GM18909 (cell line): ENCODE results near the gene C20orf96.
A peak's percentile ranks its signal among the peaks of the same experiment; 100 is the strongest.
"Not testable (repeated sequence)": the region's sequence is repeated elsewhere in the genome, so short reads cannot be mapped to it uniquely, and the experiment has no call there.

ENCODE experiments used
- ATAC-seq: cut with Tn5 transposase; IDR thresholded peaks from one replicate; pipeline ENCODE4 v1.9.1; 2021; ENCODE audit warnings: mild to moderate bottlenecking; ENCODE audit not compliant: unreplicated experiment, poor library complexity

Gene C20orf96

GRCh38 chr20:286508-286907, 4.0 kb downstream of the C20orf96 start:
- ATAC-seq = no peak

GRCh38 chr20:284172-284571, 6.4 kb downstream of the C20orf96 start:
- no peak for ATAC-seq

- no peak for ATAC-seq
Measured at GRCh38 chr20:278607-279571, 11.7 kb downstream of the C20orf96 start.

- ATAC-seq = no peak
Measured at GRCh38 chr20:278181-278580, 12.4 kb downstream of the C20orf96 start.

GRCh38 chr20:277496-277781, 13.1 kb downstream of the C20orf96 start:
- no peak for ATAC-seq

- ATAC-seq = no peak
Measured at GRCh38 chr20:276620-277495, 13.7 kb downstream of the C20orf96 start.

GRCh38 chr20:275791-276190, 14.8 kb downstream of the C20orf96 start:
- no peak for ATAC-seq

GRCh38 chr20:273884-274283, 16.7 kb downstream of the C20orf96 start:
- no peak for ATAC-seq

- ATAC-seq = no peak
Measured at GRCh38 chr20:272718-273117, 17.8 kb downstream of the C20orf96 start.

- no peak for ATAC-seq
Measured at GRCh38 chr20:271528-271927, 19.0 kb downstream of the C20orf96 start.

GRCh38 chr20:271069-271468, 19.5 kb downstream of the C20orf96 start:
- no peak for ATAC-seq

- ATAC-seq = no peak
Measured at GRCh38 chr20:270517-270916, 20.0 kb downstream of the C20orf96 start.

GRCh38 chr20:266596-267562, 23.7 kb downstream of the C20orf96 start:
- ATAC-seq = peak; percentile 90

- ATAC-seq = no peak
Measured at GRCh38 chr20:263701-264100, 26.8 kb downstream of the C20orf96 start.

- ATAC-seq = no peak
Measured at GRCh38 chr20:259981-260380, 30.6 kb downstream of the C20orf96 start.

- ATAC-seq = no peak
Measured at GRCh38 chr20:258963-259362, 31.6 kb downstream of the C20orf96 start.

- ATAC-seq = no peak
Measured at GRCh38 chr20:258269-258858, 32.2 kb downstream of the C20orf96 start.

GRCh38 chr20:257419-257818, 33.1 kb downstream of the C20orf96 start, which contains the start of gene DEFB132:
DEFB132 (plus strand) TSS chr20:257724; CDS start chr20:257779, 55 bp downstream.
- no peak for ATAC-seq

GRCh38 chr20:253447-253846, 37.1 kb downstream of the C20orf96 start:
- not testable (repeated sequence) for ATAC-seq

GRCh38 chr20:252801-253200, 37.7 kb downstream of the C20orf96 start:
- ATAC-seq = no peak
